Neuronal stem cell (in vitro differentiated cells): ENCODE data around the gene PEAR1.

ENCODE experiments used
- DNase-seq: peaks from one replicate; pipeline ENCODE4 v3.0.0-alpha.2; 2013; ENCODE audit warnings: low spot score
- H2AFZ ChIP-seq: one replicate; pipeline ENCODE4 v1.6.1; 2013; ENCODE audit warnings: mild to moderate bottlenecking, low read length, inconsistent platforms
- H2AK5ac ChIP-seq: 2 replicates; pipeline ENCODE4 v1.6.1; 2013; ENCODE audit warnings: low read depth, mild to moderate bottlenecking, inconsistent platforms, low read length, moderate library complexity, mixed read lengths
- H2BK120ac ChIP-seq: 2 replicates; pipeline ENCODE4 v1.6.1; 2013; ENCODE audit warnings: low read depth, mild to moderate bottlenecking, inconsistent platforms, low read length, moderate library complexity, mixed read lengths
- H2BK12ac ChIP-seq: one replicate; pipeline ENCODE4 v1.6.1; 2013; ENCODE audit warnings: low read length, inconsistent platforms
- H2BK15ac ChIP-seq: 2 replicates; pipeline ENCODE4 v1.6.1; 2013; ENCODE audit warnings: mild to moderate bottlenecking, low read length, inconsistent platforms, mixed read lengths
- H2BK5ac ChIP-seq: one replicate; pipeline ENCODE4 v1.6.1; 2013; ENCODE audit warnings: inconsistent platforms, mild to moderate bottlenecking, low read length, moderate library complexity
- H3K14ac ChIP-seq: one replicate; pipeline ENCODE4 v1.6.1; 2013; ENCODE audit warnings: low read length, inconsistent platforms
- H3K18ac ChIP-seq: 2 replicates; pipeline ENCODE4 v1.6.1; 2013; ENCODE audit warnings: low read length, inconsistent platforms
- H3K23ac ChIP-seq: 2 replicates; pipeline ENCODE4 v1.6.1; 2013; ENCODE audit warnings: low read depth, mild to moderate bottlenecking, mixed read lengths, low read length, inconsistent platforms; ENCODE audit not compliant: poor library complexity
- H3K27ac ChIP-seq: replicated peaks from 3 replicates; pipeline ENCODE4 v1.5.1; 2013; ENCODE audit warnings: low read length, inconsistent platforms
- H3K27me3 ChIP-seq, 3 experiments: 2 replicates each; pipeline ENCODE4 v1.6.1; 2013; ENCODE audit warnings: low read length in 3 of 3, mild to moderate bottlenecking in 2 of 3, inconsistent platforms in 1 of 3, low read depth in 1 of 3, mixed read lengths in 1 of 3, moderate library complexity in 1 of 3; ENCODE audit not compliant: control insufficient read depth in 3 of 3, insufficient read depth in 3 of 3
- H3K36me3 ChIP-seq, 2 donors: replicated peaks in 1 of 2; 2 replicates each; pipeline ENCODE4 v1.6.1; 2013; ENCODE audit warnings: low read length in 2 of 2; ENCODE audit not compliant: control insufficient read depth in 2 of 2, insufficient read depth in 2 of 2
- H3K4ac ChIP-seq: 2 replicates; pipeline ENCODE4 v1.6.1; 2013; ENCODE audit warnings: inconsistent platforms, mild to moderate bottlenecking, low read length, moderate library complexity
- H3K4me1 ChIP-seq, 2 donors: 1 replicate in 1 of 2; 2 replicates in 1 of 2; pipeline ENCODE4 v1.6.1; 2013; ENCODE audit warnings: low read length in 2 of 2, low read depth in 1 of 2; ENCODE audit not compliant: control insufficient read depth in 2 of 2, insufficient read depth in 1 of 2
- H3K4me2 ChIP-seq: one replicate; pipeline ENCODE4 v1.6.1; 2013; ENCODE audit warnings: mild to moderate bottlenecking, low read length, inconsistent platforms; ENCODE audit not compliant: insufficient read depth, poor library complexity, severe bottlenecking
- H3K4me3 ChIP-seq, 2 donors: 2 replicates each; pipeline ENCODE4 v1.5.1; 2013; ENCODE audit warnings: low read length in 2 of 2, mild to moderate bottlenecking in 2 of 2, inconsistent platforms in 1 of 2, moderate library complexity in 1 of 2
- H3K79me1 ChIP-seq: one replicate; pipeline ENCODE4 v1.6.1; 2013; ENCODE audit warnings: low read depth, mild to moderate bottlenecking, inconsistent platforms, low read length, moderate library complexity
- H3K9ac ChIP-seq: one replicate; pipeline ENCODE4 v1.6.1; 2013; ENCODE audit warnings: mild to moderate bottlenecking, low read depth, low read length, inconsistent platforms; ENCODE audit not compliant: poor library complexity
- H3K9me3 ChIP-seq, 2 donors: replicated peaks in 1 of 2; 2 replicates each; pipeline versions ENCODE3 to v1.6.1; 2013; ENCODE audit warnings: low read length in 2 of 2, mild to moderate bottlenecking in 2 of 2, inconsistent platforms in 1 of 2, low read depth in 1 of 2, mixed read lengths in 1 of 2, moderate library complexity in 1 of 2; ENCODE audit not compliant: control insufficient read depth in 2 of 2, insufficient read depth in 1 of 2
- H4K8ac ChIP-seq: one replicate; pipeline ENCODE4 v1.6.1; 2013; ENCODE audit warnings: low read depth, mild to moderate bottlenecking, inconsistent platforms, low read length, moderate library complexity
- H4K91ac ChIP-seq: one replicate; pipeline ENCODE4 v1.6.1; 2013; ENCODE audit warnings: low read length, low read depth, mild to moderate bottlenecking, inconsistent platforms; ENCODE audit not compliant: poor library complexity
- WGBS, 2 donors: extraction: QIAGEN DNeasy Blood & Tissue Kit; methylation state at CpG; one replicate each; pipeline ENCODE4 v1.1.7; 2013; ENCODE audit warnings: missing lambda C conversion rate in 2 of 2, mixed read lengths in 1 of 2; ENCODE audit not compliant: insufficient read length in 2 of 2, insufficient replicate concordance in 1 of 2; ENCODE audit errors: extremely low coverage in 2 of 2; 5-methylcytosine and 5-hydroxymethylcytosine counted together

The PEAR1 gene

GRCh38 chr1:156936721-156937220 lies 43.3 kb downstream of the PEAR1 start:
- no CpG with 5 or more reads among the region's 10 CpGs for WGBS, 2 donors

GRCh38 chr1:156937883-156938282 lies 44.4 kb downstream of the PEAR1 start:
- H2BK12ac ChIP-seq: no peak overlapping the region
- H3K4me3 ChIP-seq: no peak overlapping the region
- no peaks in the 10 kb centered on the region for H3K79me1 ChIP-seq
- no peaks in the 10 kb centered on the region for H3K27me3 ChIP-seq
- H2BK120ac ChIP-seq: no peak overlapping the region
- no peak overlapping the region for H3K4ac ChIP-seq
- no peak overlapping the region for H4K8ac ChIP-seq
- H3K23ac ChIP-seq: no peak overlapping the region
- H3K9me3 ChIP-seq: no peaks in the 10 kb centered on the region
- no peak overlapping the region for H4K91ac ChIP-seq
- no peaks in the 10 kb centered on the region for H3K4me1 ChIP-seq
- DNase-seq: no peak
- no peak overlapping the region for H2AK5ac ChIP-seq
- H2BK5ac ChIP-seq: no peak overlapping the region
- H3K9ac ChIP-seq: no peak overlapping the region
- no peak overlapping the region for H3K4me2 ChIP-seq
- H2BK15ac ChIP-seq: no peak overlapping the region
- no peak overlapping the region for H2AFZ ChIP-seq
- no peak overlapping the region for H3K14ac ChIP-seq
- H3K36me3 ChIP-seq: peaks cover 51 to 91% of the 10 kb centered on the region in 2 donors
- H3K18ac ChIP-seq: no peak overlapping the region
- H3K27ac ChIP-seq: no peak overlapping the region
- WGBS, 2 donors: no CpG with 5 or more reads among the region's 8 CpGs

More at GRCh38 chr1:156936721-156937220, 43.3 kb downstream of the PEAR1 start:
- H2AFZ ChIP-seq: no peak overlapping the region
- H4K8ac ChIP-seq: no peak overlapping the region
- H3K79me1 ChIP-seq: no peaks in the 10 kb centered on the region
- H2BK15ac ChIP-seq: no peak overlapping the region
- H3K27ac ChIP-seq: no peak overlapping the region
- H3K27me3 ChIP-seq: no peaks in the 10 kb centered on the region
- H3K4me2 ChIP-seq: no peak overlapping the region
- H4K91ac ChIP-seq: no peak overlapping the region
- H3K23ac ChIP-seq: peak overlapping the region; percentile 46
- H3K14ac ChIP-seq: no peak overlapping the region
- no peak overlapping the region for H3K9ac ChIP-seq
- no peaks in the 10 kb centered on the region for H3K9me3 ChIP-seq
- no peak overlapping the region for H3K18ac ChIP-seq
- no peak for DNase-seq
- no peak overlapping the region for H2BK5ac ChIP-seq
- no peak overlapping the region for H2BK120ac ChIP-seq
- no peak overlapping the region for H2AK5ac ChIP-seq
- H3K4ac ChIP-seq: no peak overlapping the region
- H3K4me3 ChIP-seq: no peak overlapping the region
- peaks cover 44 to 80% of the 10 kb centered on the region in 2 donors for H3K36me3 ChIP-seq
- peaks cover 1 to 2% of the 10 kb centered on the region in 2 donors for H3K4me1 ChIP-seq
- H2BK12ac ChIP-seq: no peak overlapping the region

- no peak overlapping the region for H2BK12ac ChIP-seq
- WGBS, 2 donors: no CpG with 5 or more reads among the region's 7 CpGs
- H2AK5ac ChIP-seq: no peak overlapping the region
- no peak overlapping the region for H4K91ac ChIP-seq
- no peaks in the 10 kb centered on the region for H3K4me1 ChIP-seq
- no peak overlapping the region for H3K4me2 ChIP-seq
- H3K23ac ChIP-seq: no peak overlapping the region
- no peaks in the 10 kb centered on the region for H3K9me3 ChIP-seq
- H3K36me3 ChIP-seq: peaks cover 58 to 95% of the 10 kb centered on the region in 2 donors
- H2AFZ ChIP-seq: no peak overlapping the region
- H3K9ac ChIP-seq: no peak overlapping the region
- no peak overlapping the region for H3K27ac ChIP-seq
- no peak for DNase-seq
- H3K4me3 ChIP-seq: no peak overlapping the region
- no peak overlapping the region for H2BK120ac ChIP-seq
- no peak overlapping the region for H4K8ac ChIP-seq
- no peaks in the 10 kb centered on the region for H3K79me1 ChIP-seq
- H3K14ac ChIP-seq: no peak overlapping the region
- H2BK5ac ChIP-seq: no peak overlapping the region
- no peaks in the 10 kb centered on the region for H3K27me3 ChIP-seq
- no peak overlapping the region for H2BK15ac ChIP-seq
- H3K18ac ChIP-seq: no peak overlapping the region
- H3K4ac ChIP-seq: no peak overlapping the region
Measured at GRCh38 chr1:156938813-156939212, 45.3 kb downstream of the PEAR1 start.

- Histone ChIP-seq H2AK5ac (no peak overlapping the region), H3K4me1 (no peaks in the 10 kb centered on the region), H3K27ac (no peak overlapping the region), H3K27me3 (no peaks in the 10 kb centered on the region), H2BK12ac (no peak overlapping the region), H3K79me1 (no peaks in the 10 kb centered on the region), H2BK5ac (no peak overlapping the region), H3K9me3 (no peaks in the 10 kb centered on the region), H3K4ac (no peak overlapping the region), H3K4me2 (no peak overlapping the region), H4K8ac (no peak overlapping the region), H3K36me3 (peaks cover 67 to 97% of the 10 kb centered on the region in 2 donors), H3K14ac (no peak overlapping the region), H2BK15ac (no peak overlapping the region), H3K4me3 (no peak overlapping the region), H4K91ac (no peak overlapping the region), H3K9ac (no peak overlapping the region), H3K18ac (no peak overlapping the region), H2AFZ (no peak overlapping the region), H2BK120ac (no peak overlapping the region), H3K23ac (no peak overlapping the region)
- no peak for DNase-seq
- WGBS, 2 donors: no CpG with 5 or more reads among the region's 13 CpGs
Measured at GRCh38 chr1:156939786-156940334, 46.3 kb downstream of the PEAR1 start.
